Measurements from ENCODE around the gene STK11IP.

The STK11IP gene

GRCh38 chr2:219571311-219572236 is 26.1 kb upstream of the STK11IP start, which contains the start of gene OBSL1 (continued):
- TF ChIP-seq ZNF654 (tag by site-specific recombination; IDR thresholded peaks at IDR 0.05; ENCODE audit: low read depth) (no peak), ZNF362 (tag by site-specific recombination; IDR thresholded peaks at IDR 0.05) (no peak), ZNF585B (tag by site-specific recombination; IDR thresholded peaks at IDR 0.05) (no peak), REPIN1 (tag by site-specific recombination; IDR thresholded peaks at IDR 0.05; ENCODE audit: low read depth) (no peak), EGR2 (tag by site-specific recombination; IDR thresholded peaks at IDR 0.05; ENCODE audit: low read depth) (peak; percentile 86), ZNF302 (tag by site-specific recombination; IDR thresholded peaks at IDR 0.05; ENCODE audit: low read depth) (no peak), ZNF2 (tag by site-specific recombination; IDR thresholded peaks at IDR 0.05) (peak; percentile 64), ZNF776 (tag by site-specific recombination; IDR thresholded peaks at IDR 0.05; ENCODE audit: borderline replicate concordance) (no peak), ZBTB1 (tag by site-specific recombination; IDR thresholded peaks at IDR 0.05) (no peak), ZNF571 (tag by site-specific recombination; IDR thresholded peaks at IDR 0.05) (no peak), ZNF529 (tag by site-specific recombination; IDR thresholded peaks at IDR 0.05; ENCODE audit: insufficient replicate concordance) (no peak), ZNF600 (tag by site-specific recombination; IDR thresholded peaks at IDR 0.05) (peak; percentile 49; the same call in 1 of the 2 replicates), ZNF248 (tag by site-specific recombination; IDR thresholded peaks at IDR 0.05) (peak; percentile 80), ZSCAN16 (tag by site-specific recombination; IDR thresholded peaks at IDR 0.05) (no peak), TRIM28 (IDR thresholded peaks at IDR 0.05; ENCODE audit: borderline replicate concordance, low read length) (0 out of 2 replicates have a peak, but pooled peaks have one; percentile 51), SP7 (tag by site-specific recombination; IDR thresholded peaks at IDR 0.05) (peak; percentile 81), ZNF596 (tag by site-specific recombination; IDR thresholded peaks at IDR 0.05) (no peak), KLF7 (tag by site-specific recombination; IDR thresholded peaks at IDR 0.05; ENCODE audit: borderline replicate concordance) (peak; percentile 61; the same call in 1 of the 2 replicates), ZNF266 (tag by site-specific recombination; IDR thresholded peaks at IDR 0.05; ENCODE audit: low read depth) (no peak), ZNF280C (tag by site-specific recombination; IDR thresholded peaks at IDR 0.05) (no peak), RBAK (tag by site-specific recombination; IDR thresholded peaks at IDR 0.05) (peak; percentile 77; the same call in 1 of the 2 replicates), ZBTB6 (tag by site-specific recombination; IDR thresholded peaks at IDR 0.05) (no peak), PRDM1 (tag by site-specific recombination; IDR thresholded peaks at IDR 0.05) (peak; percentile 88), ZNF16 (tag by site-specific recombination; IDR thresholded peaks at IDR 0.05; ENCODE audit: low read depth) (no peak), PBX3 (CRISPR knock-in tag; IDR thresholded peaks at IDR 0.05) (no peak), ZNF561 (tag by site-specific recombination; IDR thresholded peaks at IDR 0.05; ENCODE audit: borderline replicate concordance) (no peak), GLIS1 (tag by site-specific recombination; IDR thresholded peaks at IDR 0.05) (peak; percentile 5; the same call in 1 of the 2 replicates), ZNF704 (tag by site-specific recombination; IDR thresholded peaks at IDR 0.05) (no peak), ZFP41 (tag by site-specific recombination; IDR thresholded peaks at IDR 0.05; ENCODE audit: borderline replicate concordance) (no peak), OSR2 (tag by site-specific recombination; IDR thresholded peaks at IDR 0.05) (no peak), SCRT2 (tag by site-specific recombination; IDR thresholded peaks at IDR 0.05) (0 out of 2 replicates have a peak, but pooled peaks have one; percentile 43), ZNF580 (tag by site-specific recombination; IDR thresholded peaks at IDR 0.05) (no peak), ZNF785 (tag by site-specific recombination; IDR thresholded peaks at IDR 0.05) (peak; percentile 93), ZNF133 (tag by site-specific recombination; IDR thresholded peaks at IDR 0.05) (peak; percentile 45; the same call in 1 of the 2 replicates)

All from HEK293 (cell line).